NCI-H345 treated with DMSO at 0.1 percent for 48 hours (cell line): ENCODE results near the gene SPEN.

Experiments
- DNase-seq: peaks from one replicate; lab custom pipeline; 2025; ENCODE audit not compliant: unreplicated experiment; lab: John Stamatoyannopoulos, UW

Gene SPEN

DNA sequence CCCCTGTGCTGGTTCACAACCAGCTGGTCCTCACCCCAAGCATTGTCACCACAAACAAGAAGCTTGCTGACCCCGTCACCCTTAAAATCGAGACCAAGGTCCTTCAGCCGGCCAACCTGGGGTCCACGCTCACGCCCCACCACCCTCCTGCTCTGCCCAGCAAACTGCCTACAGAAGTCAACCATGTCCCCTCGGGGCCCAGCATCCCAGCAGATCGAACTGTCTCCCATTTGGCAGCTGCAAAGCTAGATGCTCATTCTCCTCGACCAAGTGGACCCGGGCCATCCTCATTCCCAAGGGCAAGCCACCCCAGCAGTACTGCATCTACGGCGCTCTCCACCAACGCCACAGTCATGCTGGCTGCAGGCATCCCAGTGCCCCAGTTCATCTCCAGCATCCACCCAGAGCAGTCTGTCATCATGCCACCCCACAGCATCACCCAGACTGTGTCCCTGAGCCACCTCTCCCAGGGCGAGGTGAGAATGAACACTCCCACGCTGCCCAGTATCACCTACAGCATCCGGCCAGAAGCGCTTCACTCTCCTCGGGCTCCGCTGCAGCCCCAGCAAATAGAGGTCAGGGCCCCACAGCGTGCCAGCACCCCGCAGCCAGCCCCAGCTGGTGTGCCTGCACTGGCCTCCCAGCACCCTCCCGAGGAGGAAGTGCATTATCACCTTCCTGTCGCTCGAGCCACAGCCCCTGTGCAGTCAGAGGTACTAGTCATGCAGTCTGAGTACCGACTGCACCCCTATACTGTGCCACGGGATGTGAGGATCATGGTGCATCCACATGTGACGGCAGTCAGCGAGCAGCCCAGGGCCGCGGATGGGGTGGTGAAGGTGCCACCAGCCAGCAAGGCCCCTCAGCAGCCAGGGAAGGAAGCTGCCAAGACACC, 87.8 kb downstream of the SPEN start:
- DNase-seq, result no peak

DNA sequence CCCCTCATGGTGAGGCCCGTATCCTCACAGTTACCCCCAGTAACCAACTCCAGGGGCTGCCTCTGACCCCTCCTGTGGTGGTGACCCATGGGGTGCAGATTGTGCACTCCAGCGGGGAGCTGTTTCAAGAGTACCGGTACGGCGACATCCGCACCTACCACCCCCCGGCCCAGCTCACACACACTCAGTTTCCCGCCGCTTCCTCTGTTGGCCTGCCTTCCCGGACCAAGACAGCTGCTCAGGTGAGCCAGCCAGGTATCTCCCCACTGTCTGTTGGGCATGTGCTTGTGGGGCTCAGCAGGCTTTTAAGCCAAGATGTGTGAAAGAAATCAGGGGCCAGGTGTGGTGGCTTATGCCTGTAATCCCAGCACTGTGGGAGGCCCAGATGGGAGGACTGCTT, 88.5 kb downstream of the SPEN start:
- DNase-seq, result no peak

DNA sequence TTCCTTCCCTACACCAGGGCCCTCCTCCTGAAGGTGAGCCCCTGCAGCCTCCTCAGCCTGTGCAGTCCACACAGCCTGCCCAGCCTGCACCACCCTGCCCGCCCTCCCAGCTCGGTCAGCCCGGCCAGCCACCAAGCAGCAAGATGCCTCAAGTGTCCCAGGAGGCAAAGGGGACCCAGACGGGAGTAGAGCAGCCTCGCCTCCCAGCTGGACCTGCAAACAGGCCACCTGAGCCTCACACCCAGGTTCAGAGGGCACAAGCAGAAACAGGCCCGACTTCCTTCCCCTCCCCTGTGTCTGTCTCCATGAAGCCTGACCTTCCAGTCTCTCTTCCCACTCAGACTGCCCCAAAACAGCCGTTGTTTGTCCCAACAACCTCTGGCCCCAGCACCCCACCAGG, 89.6 kb downstream of the SPEN start:
- DNase-seq, result no peak

DNA sequence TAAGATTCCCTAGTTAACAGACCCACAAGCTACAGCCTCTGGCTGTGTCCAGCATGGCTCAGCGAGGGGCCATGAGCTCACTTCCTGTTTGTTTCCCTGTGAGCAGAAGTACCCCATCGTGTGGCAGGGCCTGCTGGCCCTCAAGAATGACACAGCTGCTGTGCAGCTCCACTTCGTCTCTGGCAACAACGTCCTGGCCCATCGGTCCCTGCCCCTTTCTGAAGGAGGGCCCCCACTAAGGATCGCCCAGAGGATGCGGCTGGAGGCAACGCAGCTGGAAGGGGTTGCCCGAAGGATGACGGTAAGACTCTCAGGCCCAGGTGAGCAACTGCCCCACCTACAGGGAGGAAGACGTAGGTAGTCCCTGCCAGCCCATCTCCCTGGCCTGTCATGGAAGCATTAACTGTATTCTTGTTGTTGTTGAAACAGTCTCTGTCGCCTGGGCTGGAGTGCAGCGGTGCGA, 90.2 kb downstream of the SPEN start:
- no peak for DNase-seq

DNA sequence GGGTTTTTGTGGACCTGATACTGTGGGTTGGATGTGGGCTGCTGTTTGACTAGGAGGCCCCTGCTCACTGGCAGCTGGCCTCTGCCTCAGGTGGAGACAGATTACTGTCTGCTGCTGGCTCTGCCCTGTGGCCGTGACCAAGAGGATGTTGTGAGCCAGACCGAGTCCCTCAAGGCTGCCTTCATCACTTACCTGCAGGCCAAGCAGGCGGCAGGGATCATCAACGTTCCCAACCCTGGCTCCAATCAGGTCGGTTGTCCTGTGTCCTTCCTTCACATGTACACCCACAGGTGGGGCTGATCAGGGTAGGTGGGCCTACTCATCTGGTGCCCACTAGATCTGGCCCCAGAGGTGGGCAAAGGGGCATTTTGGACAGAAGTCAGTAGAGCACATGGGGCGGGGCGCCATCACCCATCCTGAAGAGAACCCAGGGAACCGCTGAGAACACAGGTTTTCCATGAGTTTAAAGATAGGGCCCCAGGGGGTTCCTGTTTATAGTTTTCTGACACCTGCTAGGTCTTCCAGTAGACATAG, 91.2 kb downstream of the SPEN start:
- no peak for DNase-seq

DNA sequence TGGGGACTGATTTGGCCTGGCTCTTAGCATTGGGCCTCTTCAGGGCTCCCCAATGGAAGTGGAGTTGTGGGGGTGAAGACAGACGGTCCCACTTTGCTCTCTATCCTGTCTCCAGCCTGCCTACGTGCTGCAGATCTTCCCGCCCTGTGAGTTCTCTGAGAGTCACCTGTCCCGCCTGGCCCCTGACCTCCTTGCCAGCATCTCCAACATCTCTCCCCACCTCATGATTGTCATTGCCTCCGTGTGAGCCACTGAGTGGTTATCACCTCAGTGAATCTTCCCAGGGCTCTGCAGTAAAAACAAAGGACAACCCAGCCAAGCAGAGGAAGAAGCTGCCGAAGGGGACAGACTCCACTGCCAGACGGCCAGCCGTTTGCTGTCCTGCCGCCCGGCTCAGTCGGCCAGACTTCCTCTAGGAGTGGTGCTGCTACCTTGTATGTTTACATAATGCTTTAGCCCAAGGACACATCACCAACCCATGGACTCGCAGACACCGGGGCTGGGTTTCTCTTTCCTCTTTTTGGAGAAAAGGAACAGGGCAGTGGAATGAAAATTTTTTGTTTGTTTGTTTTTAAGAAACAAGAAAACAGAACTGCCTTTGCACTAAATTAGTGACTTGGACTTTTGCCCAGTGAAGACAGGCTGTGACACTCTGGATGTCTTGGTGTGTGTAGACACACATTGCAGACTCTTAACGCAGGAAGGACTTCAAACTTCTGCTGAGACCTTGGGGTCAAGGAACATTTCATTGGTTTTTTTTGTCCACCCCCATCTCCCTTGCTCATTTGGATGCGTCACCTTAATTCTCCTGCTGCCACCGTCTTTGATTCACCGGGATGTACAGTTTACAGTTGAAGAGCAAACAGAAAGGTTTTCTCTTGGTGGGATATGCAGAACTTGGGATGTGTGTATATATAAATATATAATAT, 91.9 kb downstream of the SPEN start:
- no peak for DNase-seq

DNA sequence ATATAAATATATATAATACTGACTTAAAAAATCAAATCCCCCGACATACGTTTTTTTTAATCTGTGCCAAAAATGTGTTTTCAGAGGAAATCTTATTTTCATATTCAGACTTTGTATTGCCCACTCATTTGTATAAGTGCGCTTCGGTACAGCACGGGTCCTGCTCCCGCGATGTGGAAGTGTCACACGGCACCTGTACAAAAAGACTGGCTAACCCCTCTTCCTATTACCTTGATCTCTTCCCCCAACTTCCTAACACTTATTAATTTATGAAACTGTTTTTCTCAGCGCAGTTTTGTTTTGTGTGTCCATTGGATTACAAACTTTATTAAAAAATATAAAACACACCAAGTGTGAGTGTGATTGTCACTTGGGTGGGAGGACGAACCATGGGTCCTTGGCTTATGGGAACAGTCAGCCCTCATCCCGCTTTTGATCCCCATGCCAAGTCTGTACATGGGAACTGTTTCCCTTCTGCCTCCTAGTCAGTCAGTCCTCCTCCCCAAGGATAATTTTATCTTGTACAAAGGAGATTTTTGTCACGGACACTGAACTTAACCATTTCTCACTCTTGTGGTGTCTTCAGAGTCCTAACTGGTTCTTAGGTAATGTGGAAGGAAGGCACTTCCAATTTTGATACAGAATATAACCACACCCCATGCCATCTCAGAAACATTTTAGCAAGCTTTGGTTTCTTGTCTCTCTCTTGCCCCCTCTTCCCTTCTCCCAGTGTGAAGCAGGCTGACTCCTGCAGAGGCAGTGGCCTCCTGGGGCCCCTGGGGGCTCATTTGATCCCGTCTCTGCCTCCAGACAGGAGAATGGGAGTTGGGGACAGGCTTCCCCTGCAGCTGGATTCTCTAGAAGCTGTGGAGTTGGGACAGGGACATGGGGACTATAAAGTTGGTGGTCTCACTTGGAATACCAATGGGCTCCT, 92.9 kb downstream of the SPEN start:
- DNase-seq, result no peak

DNA sequence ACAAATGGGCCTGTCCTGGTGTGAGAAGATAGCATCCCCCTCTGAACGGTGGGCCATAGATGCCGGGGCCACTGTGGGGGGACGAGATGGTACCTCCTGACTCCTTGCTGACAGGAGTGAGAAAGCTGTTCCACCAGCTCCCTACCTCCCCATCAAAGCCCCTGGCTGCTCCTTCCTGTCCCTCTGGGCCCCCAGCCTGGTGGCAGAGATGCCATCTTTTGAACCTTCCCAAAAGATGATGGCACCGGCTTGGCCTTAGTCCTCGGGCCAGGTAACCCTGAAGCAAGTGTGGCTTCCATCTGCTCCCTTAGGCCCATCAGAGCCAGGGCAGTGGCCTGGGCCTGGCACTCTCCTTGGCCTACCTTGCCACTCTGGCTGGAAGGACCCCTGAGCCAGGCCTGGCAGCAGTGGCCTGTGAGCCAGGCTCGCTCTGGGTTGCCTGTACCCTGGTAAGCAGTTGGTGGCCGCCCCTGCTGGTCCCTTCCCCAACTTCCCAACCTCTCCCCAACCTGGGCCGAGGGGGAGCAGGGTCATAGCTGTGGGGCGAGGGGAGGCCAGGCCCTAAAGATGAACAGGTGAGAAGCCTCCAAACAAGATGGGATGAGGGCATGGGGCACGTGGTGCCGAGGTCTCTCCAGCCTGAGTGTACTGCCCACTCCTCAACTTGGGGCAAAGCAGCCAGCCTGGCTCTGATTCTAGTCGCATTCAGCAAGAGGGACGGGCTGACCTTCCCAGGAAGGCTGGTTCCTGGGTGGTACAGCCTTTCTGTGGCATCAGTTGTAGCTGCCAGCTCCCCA, 93.7 kb downstream of the SPEN start:
- no peak for DNase-seq

DNA sequence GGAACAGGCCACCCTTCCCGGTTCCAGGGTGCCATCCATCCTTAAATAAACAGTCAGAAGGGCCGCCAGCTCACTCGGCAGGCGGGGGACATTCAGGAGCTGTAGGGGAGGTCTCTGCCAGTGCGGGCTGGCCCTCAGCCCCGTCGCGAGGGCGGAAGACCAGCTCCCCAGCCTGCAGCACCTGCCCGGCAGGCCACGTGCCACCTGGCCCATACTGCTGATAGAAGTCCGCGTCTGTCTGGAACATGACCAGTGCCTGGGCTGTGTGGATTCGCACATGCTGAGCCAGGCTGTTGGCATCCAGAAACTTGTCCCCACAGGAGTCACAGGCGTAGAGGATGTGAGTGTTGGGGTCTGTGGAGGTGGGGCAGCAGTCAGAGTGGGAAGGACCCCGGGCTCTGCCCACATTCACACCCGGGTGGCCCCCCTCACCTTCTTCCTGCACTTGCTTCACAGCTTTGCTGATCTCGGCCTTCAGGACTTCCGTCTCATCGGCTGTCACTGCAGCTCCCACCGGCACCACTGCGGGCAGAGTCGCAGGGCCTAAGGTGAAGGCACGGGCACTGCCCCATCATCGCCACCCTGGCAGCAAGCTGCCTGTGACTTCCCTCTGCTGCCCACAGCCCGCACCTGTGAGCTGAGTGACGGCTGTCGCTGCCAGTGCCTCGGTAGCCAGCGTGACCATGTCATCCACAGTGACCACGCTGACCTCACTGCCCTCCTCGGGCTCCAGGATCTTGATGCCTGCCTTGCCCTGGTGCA, 94.6 kb downstream of the SPEN start:
- no peak for DNase-seq

DNA sequence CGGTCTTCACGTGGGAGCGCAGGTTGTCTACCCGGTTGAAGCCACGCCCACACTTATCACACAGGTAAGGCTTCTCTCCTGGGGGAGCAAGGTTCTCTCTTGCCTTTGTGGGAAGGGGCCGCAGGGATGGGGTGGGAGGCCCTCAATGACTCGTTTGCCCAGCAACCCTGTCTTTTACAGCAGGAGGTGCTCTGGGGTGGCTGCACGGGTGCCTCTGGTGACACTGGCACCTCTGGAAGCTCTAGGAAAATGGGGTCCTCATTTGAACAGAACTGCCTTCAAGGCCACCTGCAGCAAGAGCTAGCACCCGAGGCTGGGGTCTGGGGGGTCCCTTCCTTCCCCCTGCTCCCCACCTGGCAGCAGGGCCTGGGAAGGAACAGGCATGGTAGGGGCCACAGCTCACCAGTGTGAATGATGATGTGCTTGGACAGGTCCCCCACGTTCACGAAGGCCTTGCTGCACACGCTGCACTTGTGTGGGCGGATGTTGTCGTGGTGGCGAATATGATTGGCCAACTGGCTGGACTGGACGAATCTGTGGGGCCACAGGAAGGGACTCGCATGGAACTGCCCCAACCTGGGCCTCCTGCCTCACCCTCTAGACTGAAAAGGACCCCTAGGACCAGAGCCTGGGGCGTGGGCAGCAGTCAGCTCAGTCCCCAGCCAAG, 95.3 kb downstream of the SPEN start:
- no peak for DNase-seq

DNA sequence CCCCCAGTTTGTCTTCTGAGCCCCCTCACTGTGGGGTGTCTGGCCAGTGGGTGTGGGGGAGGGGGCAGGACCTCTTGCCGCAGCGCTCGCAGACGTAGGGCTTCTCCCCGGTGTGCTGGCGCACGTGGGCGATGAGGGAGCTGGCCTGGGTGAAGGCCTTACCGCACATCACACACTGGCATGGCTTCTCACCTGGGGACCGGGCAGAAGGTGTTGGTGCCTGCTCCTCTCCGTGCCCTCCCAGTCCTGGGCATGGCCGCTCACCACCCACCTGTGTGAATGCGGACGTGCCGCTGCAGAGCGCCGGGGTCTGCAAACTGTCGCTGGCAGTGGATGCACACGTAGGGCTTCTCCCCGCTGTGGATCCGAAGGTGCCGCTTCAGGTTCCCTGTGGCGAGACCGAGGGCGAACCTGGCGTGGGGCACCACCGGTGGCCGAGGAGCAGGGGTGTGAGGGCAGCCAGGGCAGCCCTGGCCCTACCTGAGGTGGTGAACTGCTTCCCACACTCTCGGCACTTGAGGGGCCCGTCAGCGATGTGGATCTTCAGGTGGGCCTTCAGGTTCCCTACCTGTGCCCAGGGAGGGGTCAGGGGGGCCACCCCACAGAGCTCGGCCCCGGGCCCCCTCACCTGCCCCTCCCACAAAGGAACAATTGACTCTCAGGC, 96.0 kb downstream of the SPEN start:
- no peak for DNase-seq

DNA sequence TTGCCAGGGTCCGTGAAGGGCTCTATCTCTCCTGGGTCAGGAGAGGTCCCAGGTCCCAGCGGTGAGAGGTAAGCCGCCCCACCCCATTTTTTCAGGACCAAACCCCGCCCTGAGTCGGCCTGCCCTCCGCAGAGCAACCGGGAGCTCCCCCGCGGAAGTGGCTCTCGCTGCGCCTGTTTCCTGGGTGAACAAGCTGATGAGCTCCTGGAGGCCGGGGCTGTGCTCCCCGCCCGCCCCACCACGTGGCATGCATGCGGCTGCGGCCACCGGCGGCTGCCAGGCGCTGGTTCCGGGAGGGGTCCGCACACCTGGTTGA, 96.4 kb downstream of the SPEN start:
- no peak for DNase-seq

DNA sequence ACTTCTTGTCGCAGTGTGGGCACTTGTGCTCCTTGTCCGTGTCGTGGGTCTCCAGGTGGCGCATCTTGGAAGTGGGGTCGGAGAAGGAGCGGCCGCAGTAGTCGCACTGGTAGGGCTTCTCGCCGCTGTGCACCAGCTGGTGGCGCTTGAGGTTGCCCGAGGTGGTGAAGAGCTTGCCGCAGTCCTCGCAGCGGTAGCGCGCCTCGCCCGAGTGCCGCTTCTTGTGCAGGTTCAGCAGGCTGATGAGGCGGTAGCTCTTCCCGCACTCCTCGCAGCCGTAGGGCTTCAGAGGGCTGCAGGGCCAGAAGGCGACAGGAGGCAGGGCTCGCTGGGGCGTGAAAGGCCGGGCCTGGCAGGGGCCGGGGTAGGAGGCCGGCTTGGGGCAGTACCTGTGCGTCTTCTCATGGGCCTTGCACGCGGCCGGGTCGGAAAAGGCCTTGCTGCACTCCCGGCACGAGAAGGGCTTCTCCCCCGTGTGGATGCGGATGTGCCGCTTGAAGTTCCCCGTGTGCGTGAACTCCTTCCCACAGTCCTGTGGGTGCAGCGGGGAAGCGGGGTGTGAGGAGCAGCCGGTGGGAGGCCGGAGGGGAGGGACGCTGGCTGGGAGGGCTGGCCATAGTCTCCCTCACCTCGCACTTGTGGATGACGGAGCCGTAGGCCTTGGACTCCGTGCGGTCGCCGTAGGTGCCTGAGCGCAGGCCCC, 97.0 kb downstream of the SPEN start:
- DNase-seq, result no peak

DNA sequence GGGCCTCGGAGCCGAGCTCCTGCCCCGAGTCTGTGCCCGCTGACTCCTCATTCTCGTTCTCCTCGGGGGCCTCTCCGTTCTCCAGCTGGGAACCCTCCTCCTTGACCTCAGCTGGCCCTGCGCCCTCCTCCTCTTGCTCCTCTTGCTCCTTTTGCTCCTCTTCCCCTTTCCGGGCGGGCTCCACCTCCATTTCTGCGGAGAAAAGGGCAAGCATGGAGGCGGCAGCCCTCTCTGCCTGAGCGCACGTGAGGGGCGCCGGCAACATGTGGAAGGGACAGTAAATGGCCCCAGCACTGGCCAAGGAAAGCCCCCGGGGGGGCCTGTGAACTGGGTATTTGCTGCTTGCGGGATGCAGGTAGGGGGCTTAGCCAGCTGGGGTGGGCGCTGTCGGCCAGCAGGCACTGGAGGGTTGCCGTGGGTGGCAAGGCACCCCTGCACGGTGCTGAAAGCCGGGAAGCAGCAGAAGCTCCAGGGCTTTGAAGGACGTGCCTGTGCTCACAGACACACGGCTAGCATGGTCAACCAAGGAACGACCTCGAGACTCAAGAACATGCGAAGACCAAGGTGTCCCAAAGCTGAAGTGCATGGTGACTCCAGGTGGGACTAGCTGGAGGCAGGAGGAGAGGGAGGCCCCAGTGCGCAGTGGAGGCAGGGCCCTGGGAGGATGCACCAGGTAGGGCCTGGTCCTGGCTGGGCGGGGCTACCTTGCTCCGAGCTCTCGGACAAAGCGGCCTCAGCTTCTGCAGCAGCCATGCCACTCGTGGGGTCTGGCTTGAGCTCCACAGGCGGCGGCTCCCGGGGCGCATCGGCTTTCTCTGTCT, 97.7 kb downstream of the SPEN start:
- DNase-seq, result no peak

DNA sequence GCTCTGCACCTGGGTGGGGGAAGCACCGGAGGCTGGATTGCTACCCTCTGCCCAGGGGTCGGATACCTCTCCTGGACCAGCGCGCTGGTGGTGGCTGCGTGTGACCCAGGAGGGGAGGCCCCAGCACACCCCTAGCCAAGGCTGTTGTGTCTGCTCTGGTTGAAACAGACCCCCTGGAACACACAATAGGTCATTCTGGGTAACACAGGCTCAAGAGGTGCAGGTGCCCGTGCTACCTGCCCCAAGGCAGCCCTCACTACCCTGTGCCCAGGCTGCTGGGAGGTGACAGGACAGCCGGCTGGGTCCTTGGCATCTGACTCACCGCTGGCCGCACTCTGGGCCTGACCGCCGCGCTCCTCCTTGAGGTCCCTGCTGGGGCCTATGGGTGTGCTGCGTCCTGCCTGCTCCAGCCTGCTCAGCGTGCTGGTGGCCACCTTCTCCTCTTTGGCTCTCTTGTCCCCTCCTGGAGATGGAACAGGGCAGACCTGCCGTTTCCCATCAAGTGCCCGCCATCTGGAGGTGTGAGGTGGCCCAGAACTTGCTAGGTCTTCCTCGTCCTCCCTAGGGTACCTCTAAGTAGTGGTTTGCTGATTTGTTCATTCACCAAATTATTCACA, 98.4 kb downstream of the SPEN start:
- no peak for DNase-seq
